T-helper 2 cell treated with Interferon-gamma antibody and Interleukin-4, amounts not matched to agents 5 μg/mL and 100 μg/mL, for 36 hours (primary cell): ENCODE data around the gene AK1.

Experiments
- DNase-seq: peaks from one replicate; pipeline ENCODE4 v3.0.0; 2021; ENCODE audit warnings: low spot score
- H3K27ac Mint-ChIP-seq: one replicate; pipeline ENCODE4 v1.8.0; 2021; ENCODE audit warnings: mild to moderate bottlenecking, mixed read lengths
- H3K27me3 Mint-ChIP-seq: one replicate; pipeline ENCODE4 v1.8.0; 2021; ENCODE audit warnings: low read depth, mixed read lengths
- H3K36me3 Mint-ChIP-seq: one replicate; pipeline ENCODE4 v1.8.0; 2021; ENCODE audit warnings: low read depth, mixed read lengths
- H3K4me1 Mint-ChIP-seq: one replicate; pipeline ENCODE4 v1.8.0; 2021; ENCODE audit warnings: low read depth, mixed read lengths
- H3K4me3 Mint-ChIP-seq: one replicate; pipeline ENCODE4 v1.8.0; 2022; ENCODE audit warnings: mild to moderate bottlenecking, moderate library complexity, mixed read lengths
- H3K9me3 Mint-ChIP-seq: one replicate; pipeline ENCODE4 v1.8.0; 2021; ENCODE audit warnings: mixed read lengths

Gene AK1

GRCh38 chr9:127899128-127899943 is 21.9 kb upstream of the AK1 start, which contains the start of gene ST6GALNAC6:
Gene ST6GALNAC6 (minus strand): TSS chr9:127899603. CDS start chr9:127897981, 1,622 bp downstream.
- DNase-seq = peak; percentile 77
- H3K4me1 Mint-ChIP-seq = peaks cover 23% of the 10 kb centered on the region
- peaks cover 12% of the 10 kb centered on the region for H3K9me3 Mint-ChIP-seq
- peak within 1 kb of the TSS; percentile 90 for H3K4me3 Mint-ChIP-seq
- H3K36me3 Mint-ChIP-seq = peaks cover 51% of the 10 kb centered on the region
- H3K27me3 Mint-ChIP-seq = no peaks in the 10 kb centered on the region
- H3K27ac Mint-ChIP-seq = peak within 1 kb of the TSS; percentile 89

GRCh38 chr9:127898433-127899127 is 21.1 kb upstream of the AK1 start:
- peaks cover 20% of the 10 kb centered on the region for H3K4me1 Mint-ChIP-seq
- peaks cover 19% of the 10 kb centered on the region for H3K9me3 Mint-ChIP-seq
- no peaks in the 10 kb centered on the region for H3K27me3 Mint-ChIP-seq
- H3K27ac Mint-ChIP-seq = peak overlapping the region; percentile 89
- H3K4me3 Mint-ChIP-seq = peak overlapping the region; percentile 90
- peaks cover 53% of the 10 kb centered on the region for H3K36me3 Mint-ChIP-seq
- peak; percentile 17 for DNase-seq

GRCh38 chr9:127897193-127897692 is 19.8 kb upstream of the AK1 start:
- Mint-ChIP-seq H3K36me3 (peaks cover 63% of the 10 kb centered on the region), H3K4me1 (peaks cover 21% of the 10 kb centered on the region), H3K27ac (no peak overlapping the region), H3K9me3 (peaks cover 31% of the 10 kb centered on the region), H3K4me3 (no peak overlapping the region), H3K27me3 (no peaks in the 10 kb centered on the region)
- no peak for DNase-seq

- Mint-ChIP-seq H3K4me1 (peaks cover 20% of the 10 kb centered on the region), H3K4me3 (no peak overlapping the region), H3K27ac (peak overlapping the region; percentile 36), H3K36me3 (peaks cover 65% of the 10 kb centered on the region), H3K27me3 (no peaks in the 10 kb centered on the region), H3K9me3 (peaks cover 31% of the 10 kb centered on the region)
- no peak for DNase-seq
Observed at GRCh38 chr9:127896395-127897192, 19.1 kb upstream of the AK1 start.

GRCh38 chr9:127895811-127896210 is 18.3 kb upstream of the AK1 start:
- no peak for DNase-seq
- Mint-ChIP-seq H3K27ac (no peak overlapping the region), H3K4me1 (peaks cover 17% of the 10 kb centered on the region), H3K9me3 (peaks cover 31% of the 10 kb centered on the region), H3K36me3 (peaks cover 69% of the 10 kb centered on the region), H3K27me3 (no peaks in the 10 kb centered on the region), H3K4me3 (no peak overlapping the region)

- H3K27me3 Mint-ChIP-seq = no peaks in the 10 kb centered on the region
- H3K27ac Mint-ChIP-seq = no peak overlapping the region
- H3K4me1 Mint-ChIP-seq = peaks cover 15% of the 10 kb centered on the region
- H3K9me3 Mint-ChIP-seq = peaks cover 31% of the 10 kb centered on the region
- no peak for DNase-seq
- H3K36me3 Mint-ChIP-seq = peaks cover 74% of the 10 kb centered on the region
- H3K4me3 Mint-ChIP-seq = no peak overlapping the region
Observed at GRCh38 chr9:127893392-127893791, 15.9 kb upstream of the AK1 start.

- no peak overlapping the region for H3K4me3 Mint-ChIP-seq
- no peaks in the 10 kb centered on the region for H3K27me3 Mint-ChIP-seq
- H3K9me3 Mint-ChIP-seq = peaks cover 31% of the 10 kb centered on the region
- peaks cover 74% of the 10 kb centered on the region for H3K36me3 Mint-ChIP-seq
- H3K4me1 Mint-ChIP-seq = peaks cover 13% of the 10 kb centered on the region
- H3K27ac Mint-ChIP-seq = no peak overlapping the region
- DNase-seq = no peak
Observed at GRCh38 chr9:127892831-127893230, 15.4 kb upstream of the AK1 start.

GRCh38 chr9:127890053-127890452 is 12.6 kb upstream of the AK1 start:
- no peak for DNase-seq
- Mint-ChIP-seq H3K4me3 (no peak overlapping the region), H3K27ac (no peak overlapping the region), H3K9me3 (peaks cover 24% of the 10 kb centered on the region), H3K27me3 (no peaks in the 10 kb centered on the region), H3K36me3 (peaks cover 67% of the 10 kb centered on the region), H3K4me1 (peaks cover 11% of the 10 kb centered on the region)

GRCh38 chr9:127887792-127888191 is 10.3 kb upstream of the AK1 start:
- H3K27ac Mint-ChIP-seq = no peak overlapping the region
- H3K27me3 Mint-ChIP-seq = no peaks in the 10 kb centered on the region
- H3K4me3 Mint-ChIP-seq = no peak overlapping the region
- H3K36me3 Mint-ChIP-seq = peaks cover 58% of the 10 kb centered on the region
- H3K9me3 Mint-ChIP-seq = peaks cover 5% of the 10 kb centered on the region
- H3K4me1 Mint-ChIP-seq = peaks cover 7% of the 10 kb centered on the region
- no peak for DNase-seq

GRCh38 chr9:127886401-127886972 is 9.0 kb upstream of the AK1 start:
- H3K4me1 Mint-ChIP-seq = peaks cover 1% of the 10 kb centered on the region
- H3K27ac Mint-ChIP-seq = no peak overlapping the region
- peaks cover 52% of the 10 kb centered on the region for H3K36me3 Mint-ChIP-seq
- no peaks in the 10 kb centered on the region for H3K9me3 Mint-ChIP-seq
- no peak overlapping the region for H3K4me3 Mint-ChIP-seq
- no peaks in the 10 kb centered on the region for H3K27me3 Mint-ChIP-seq
- no peak for DNase-seq

- Mint-ChIP-seq H3K9me3 (no peaks in the 10 kb centered on the region), H3K4me1 (no peaks in the 10 kb centered on the region), H3K4me3 (no peak overlapping the region), H3K27me3 (no peaks in the 10 kb centered on the region), H3K27ac (no peak overlapping the region), H3K36me3 (peaks cover 45% of the 10 kb centered on the region)
- no peak for DNase-seq
Observed at GRCh38 chr9:127885508-127886281, 8.2 kb upstream of the AK1 start.

GRCh38 chr9:127884976-127885490 is 7.6 kb upstream of the AK1 start:
- H3K4me3 Mint-ChIP-seq = no peak overlapping the region
- peaks cover 41% of the 10 kb centered on the region for H3K36me3 Mint-ChIP-seq
- no peaks in the 10 kb centered on the region for H3K27me3 Mint-ChIP-seq
- H3K27ac Mint-ChIP-seq = no peak overlapping the region
- H3K4me1 Mint-ChIP-seq = no peaks in the 10 kb centered on the region
- DNase-seq = no peak
- H3K9me3 Mint-ChIP-seq = no peaks in the 10 kb centered on the region
